Kidney epithelial cell (primary cell): ENCODE data around the gene TEX264. TPM values are rescaled to one million over a fixed set of nuclear protein-coding genes. Genes with fewer than 3 reads are reported as not detected.
"Not testable (repeated sequence)": the region's sequence is repeated elsewhere in the genome, so short reads cannot be mapped to it uniquely, and the experiment has no call there.

Source experiments
- DNase-seq: peaks from one replicate; pipeline ENCODE4 v3.0.0-alpha.2; 2010; ENCODE audit warnings: low read depth
- H3K27me3 ChIP-seq: 2 replicates; pipeline ENCODE4 v1.6.0; 2011; ENCODE audit warnings: low read length; ENCODE audit not compliant: control insufficient read depth, insufficient read depth
- H3K36me3 ChIP-seq: 2 replicates; pipeline ENCODE4 v1.5.1; 2011; ENCODE audit warnings: low read length; ENCODE audit not compliant: control insufficient read depth, insufficient read depth
- H3K4me3 ChIP-seq: 2 replicates; pipeline ENCODE4 v1.5.1; 2011; ENCODE audit warnings: low read depth, mild to moderate bottlenecking, control low read depth, low read length
- CTCF ChIP-seq: IDR thresholded peaks from 2 replicates; pipeline ENCODE4 v1.5.1; 2011; ENCODE audit warnings: mild to moderate bottlenecking, moderate library complexity, low read length, control low read depth, inconsistent platforms; ENCODE audit not compliant: insufficient read depth, poor library complexity, severe bottlenecking
- total RNA-seq: library from RNA; depleted of rRNA; stranded (reverse); fragments of >200 nt; gene quantifications from 2 replicates; pipeline ENCODE4 v1.2.3, GENCODE V29; 2015

The TEX264 gene
- total RNA-seq, 1 donor from 2014 or later: 75.7 TPM

GRCh38 chr3:51637941-51638471 is 33.0 kb upstream of the TEX264 start:
- Histone ChIP-seq H3K4me3 (no peak overlapping the region), H3K27me3 (no peaks in the 10 kb centered on the region), H3K36me3 (peaks cover 1% of the 10 kb centered on the region)
- peak; percentile 92 for TF ChIP-seq CTCF
- peak; percentile 23 for DNase-seq

GRCh38 chr3:51642462-51642861 is 28.6 kb upstream of the TEX264 start:
- peak; percentile 23 for TF ChIP-seq CTCF
- no peaks in the 10 kb centered on the region for H3K27me3 ChIP-seq
- no peak overlapping the region for H3K4me3 ChIP-seq
- peaks cover 3% of the 10 kb centered on the region for H3K36me3 ChIP-seq
- DNase-seq: no peak

GRCh38 chr3:51646091-51646490 is 25.0 kb upstream of the TEX264 start:
- Histone ChIP-seq H3K27me3 (no peaks in the 10 kb centered on the region), H3K4me3 (no peak overlapping the region), H3K36me3 (peaks cover 1% of the 10 kb centered on the region)
- no peak for DNase-seq
- no peak for TF ChIP-seq CTCF

- not testable (repeated sequence) for H3K27me3 ChIP-seq, H3K36me3 ChIP-seq, H3K4me3 ChIP-seq
These were observed 18.9 kb upstream of the TEX264 start for GRCh38 chr3:51652103-51652502.

GRCh38 chr3:51653409-51653808 is 17.6 kb upstream of the TEX264 start:
- H3K27me3 ChIP-seq, H3K36me3 ChIP-seq, H3K4me3 ChIP-seq, DNase-seq: not testable (repeated sequence)

More at GRCh38 chr3:51652103-51652502, 18.9 kb upstream of the TEX264 start:
- DNase-seq: not testable (repeated sequence)

- TF ChIP-seq CTCF: no peak
- DNase-seq: no peak
- Histone ChIP-seq H3K36me3 (no peaks in the 10 kb centered on the region), H3K27me3 (no peaks in the 10 kb centered on the region), H3K4me3 (no peak overlapping the region)
These were observed 13.8 kb upstream of the TEX264 start for GRCh38 chr3:51657234-51657633.

GRCh38 chr3:51659942-51660341 is 11.1 kb upstream of the TEX264 start:
- Histone ChIP-seq H3K4me3 (no peak overlapping the region), H3K36me3 (no peaks in the 10 kb centered on the region), H3K27me3 (no peaks in the 10 kb centered on the region)
- no peak for TF ChIP-seq CTCF
- DNase-seq: no peak
